GM23248 (cell line): ENCODE measurements around the gene METTL14. TPM values are rescaled to one million over a fixed set of nuclear protein-coding genes. Genes with fewer than 3 reads are reported as not detected.

Experiments
- DNase-seq: peaks from one replicate; pipeline ENCODE4 v3.0.0-alpha.2; 2015
- H2AFZ ChIP-seq: fragments of 200-600 bp; sonication (generic); 2 replicates; pipeline ENCODE4 v1.6.1; 2016; ENCODE audit warnings: antibody characterized with exemption
- H3F3A ChIP-seq: fragments of 200-600 bp; sonication (generic); 2 replicates; pipeline ENCODE4 v1.6.1; 2016; ENCODE audit warnings: mild to moderate bottlenecking, antibody characterized with exemption, mixed run types; ENCODE audit not compliant: insufficient read depth
- H3K27ac ChIP-seq: fragments of 200-600 bp; sonication (generic); 2 replicates; pipeline ENCODE4 v1.5.1; 2016; ENCODE audit warnings: mild to moderate bottlenecking
- H3K27me3 ChIP-seq: fragments of 200-600 bp; sonication (generic); replicated peaks from 2 replicates; pipeline ENCODE4 v1.6.1; 2016; ENCODE audit warnings: mild to moderate bottlenecking; ENCODE audit not compliant: insufficient read depth
- H3K36me3 ChIP-seq: fragments of 200-600 bp; sonication (generic); 2 replicates; pipeline ENCODE4 v1.6.1; 2016; ENCODE audit warnings: low read depth, mild to moderate bottlenecking
- H3K4me1 ChIP-seq: fragments of 200-600 bp; sonication (generic); 2 replicates; pipeline ENCODE4 v1.6.1; 2016; ENCODE audit warnings: mild to moderate bottlenecking; ENCODE audit not compliant: insufficient read depth
- H3K4me2 ChIP-seq: fragments of 200-600 bp; sonication (generic); one replicate; pipeline ENCODE4 v1.6.1; 2016; ENCODE audit warnings: mild to moderate bottlenecking; ENCODE audit not compliant: unreplicated experiment
- H3K4me3 ChIP-seq: fragments of 200-600 bp; sonication (generic); 2 replicates; pipeline ENCODE4 v1.5.1; 2016; ENCODE audit warnings: mild to moderate bottlenecking
- H3K79me2 ChIP-seq: fragments of 200-600 bp; sonication (generic); 2 replicates; pipeline ENCODE4 v1.6.1; 2016; ENCODE audit warnings: mild to moderate bottlenecking; ENCODE audit not compliant: insufficient read depth
- H3K9ac ChIP-seq: fragments of 200-600 bp; sonication (generic); 2 replicates; pipeline ENCODE4 v1.6.1; 2016; ENCODE audit warnings: mild to moderate bottlenecking
- H3K9me2 ChIP-seq: fragments of 200-600 bp; sonication (generic); 2 replicates; pipeline ENCODE4 v1.6.1; 2016; ENCODE audit warnings: mixed run types, mild to moderate bottlenecking, moderate library complexity; ENCODE audit not compliant: insufficient read depth
- H3K9me3 ChIP-seq: fragments of 200-600 bp; sonication (generic); one replicate; pipeline ENCODE4 v1.6.1; 2017; ENCODE audit warnings: low read depth
- H4K20me1 ChIP-seq: fragments of 200-600 bp; sonication (generic); 2 replicates; pipeline ENCODE4 v1.6.0; 2016; ENCODE audit not compliant: insufficient read depth
- EZH2 ChIP-seq: fragments of 200-600 bp; sonication (generic); IDR thresholded peaks from 2 replicates; pipeline ENCODE4 v1.6.1; 2018; ENCODE audit warnings: antibody characterized with exemption, mild to moderate bottlenecking; ENCODE audit not compliant: insufficient read depth, poor library complexity, severe bottlenecking
- EZH2phosphoT487 ChIP-seq: fragments of 200-600 bp; sonication (generic); IDR thresholded peaks from 2 replicates; pipeline ENCODE4 v1.6.1; 2018; ENCODE audit warnings: antibody characterized with exemption, moderate library complexity, mild to moderate bottlenecking, low read depth; ENCODE audit not compliant: insufficient read depth
- WGBS, 2 experiments: methylation state at CpG; one replicate each; pipeline ENCODE4 v1.1.6; 2015 to 2017; ENCODE audit warnings: low lambda C conversion rate in 2 of 2, low coverage in 1 of 2; ENCODE audit errors: missing lambda C conversion rate in 2 of 2; 5-methylcytosine and 5-hydroxymethylcytosine counted together
- in situ Hi-C: fragments of 300-500 bp; cut with MboI; formaldehyde crosslinking; loops from 2 replicates; pipeline ENCODE4 v1.15.0; 2020
- polyA plus RNA-seq: library from polyadenylated mRNA; unstranded; fragments of >200 nt; fragmentation: Nextera tagmentation; extraction: Ambion mirVana; gene quantifications from 2 replicates; pipeline ENCODE4 v1.2.1, GENCODE V29; 2016
- total RNA-seq: library from RNA; depleted of rRNA; stranded (reverse); fragments of >200 nt; shearing (Covaris generic); gene quantifications from 2 replicates; pipeline ENCODE4 v1.2.3, GENCODE V29; 2014

METTL14 gene
- total and polyA plus RNA-seq, 2 experiments from 2014 or later = 21.9 to 38.9 TPM

- peaks cover 8% of the 10 kb centered on the region; the same call in 1 of the 2 replicates for H3K79me2 ChIP-seq
- no peak overlapping the region for H3K27ac ChIP-seq
- H3F3A ChIP-seq = peaks cover 80% of the 10 kb centered on the region
- no peaks in the 10 kb centered on the region for H4K20me1 ChIP-seq
- TF ChIP-seq EZH2phosphoT487 (no peak), EZH2 (no peak)
- no peaks in the 10 kb centered on the region for H3K9me2 ChIP-seq
- no peak for DNase-seq
- no peaks in the 10 kb centered on the region for H3K4me1 ChIP-seq
- H3K4me2 ChIP-seq = no peak overlapping the region
- 82 to 89% methylated on average over 4 of the region's 4 CpGs for WGBS, 2 experiments
- H3K9ac ChIP-seq = no peak overlapping the region
- H3K4me3 ChIP-seq = no peak overlapping the region
- H3K9me3 ChIP-seq = no peaks in the 10 kb centered on the region
- peaks cover 47% of the 10 kb centered on the region for H3K36me3 ChIP-seq
- in situ Hi-C loops = no loop called here
- no peak overlapping the region for H2AFZ ChIP-seq
- H3K27me3 ChIP-seq = no peaks in the 10 kb centered on the region
Measured at GRCh38 chr4:118718511-118719170, 33.4 kb downstream of the METTL14 start.

- Histone ChIP-seq H4K20me1 (no peaks in the 10 kb centered on the region), H3K4me2 (no peak overlapping the region), H3K9ac (no peak overlapping the region), H3K27me3 (no peaks in the 10 kb centered on the region), H3K9me3 (no peaks in the 10 kb centered on the region), H3K79me2 (peaks cover 30% of the 10 kb centered on the region), H3K36me3 (peaks cover 69% of the 10 kb centered on the region), H3K27ac (no peak overlapping the region), H2AFZ (no peak overlapping the region), H3F3A (peaks cover 70% of the 10 kb centered on the region), H3K4me3 (no peak overlapping the region), H3K9me2 (no peaks in the 10 kb centered on the region), H3K4me1 (no peaks in the 10 kb centered on the region)
- TF ChIP-seq EZH2phosphoT487 (no peak), EZH2 (no peak)
- 93 to 100% methylated on average over 1 of the region's 1 CpG for WGBS, 2 experiments
- DNase-seq = no peak
- in situ Hi-C loops = no loop called here
Measured at GRCh38 chr4:118721752-118722151, 36.6 kb downstream of the METTL14 start.

- TF ChIP-seq EZH2phosphoT487 (no peak), EZH2 (no peak)
- no peak overlapping the region for H3K9ac ChIP-seq
- peaks cover 11% of the 10 kb centered on the region for H3K4me1 ChIP-seq
- H2AFZ ChIP-seq = no peak overlapping the region
- DNase-seq = no peak
- peaks cover 82% of the 10 kb centered on the region for H3K36me3 ChIP-seq
- peaks cover 42% of the 10 kb centered on the region for H3K79me2 ChIP-seq
- H3K9me2 ChIP-seq = no peaks in the 10 kb centered on the region
- H3K27ac ChIP-seq = no peak overlapping the region
- H3K4me2 ChIP-seq = no peak overlapping the region
- 96 to 97% methylated on average over 3 of the region's 3 CpGs for WGBS, 2 experiments
- no peaks in the 10 kb centered on the region for H4K20me1 ChIP-seq
- no peaks in the 10 kb centered on the region for H3K9me3 ChIP-seq
- H3F3A ChIP-seq = peaks cover 68% of the 10 kb centered on the region
- in situ Hi-C loops = no loop called here
- H3K4me3 ChIP-seq = no peak overlapping the region
- H3K27me3 ChIP-seq = no peaks in the 10 kb centered on the region
Measured at GRCh38 chr4:118723369-118723768, 38.2 kb downstream of the METTL14 start.

GRCh38 chr4:118727360-118727759 is 42.2 kb downstream of the METTL14 start:
- no peak for TF ChIP-seq EZH2
- no peak for TF ChIP-seq EZH2phosphoT487
- peaks cover 72% of the 10 kb centered on the region for H3F3A ChIP-seq
- H3K27me3 ChIP-seq = no peaks in the 10 kb centered on the region
- no peak overlapping the region for H3K4me3 ChIP-seq
- peaks cover 72% of the 10 kb centered on the region for H3K36me3 ChIP-seq
- H3K4me1 ChIP-seq = peaks cover 50% of the 10 kb centered on the region
- in situ Hi-C loops = no loop called here
- no peaks in the 10 kb centered on the region for H3K9me3 ChIP-seq
- no peak overlapping the region for H3K4me2 ChIP-seq
- WGBS, 2 experiments = 44 to 47% methylated on average over 1 of the region's 1 CpG
- peaks cover 46% of the 10 kb centered on the region for H3K79me2 ChIP-seq
- H3K9ac ChIP-seq = no peak overlapping the region
- no peak overlapping the region for H2AFZ ChIP-seq
- DNase-seq = peak; percentile 27
- no peaks in the 10 kb centered on the region for H4K20me1 ChIP-seq
- H3K9me2 ChIP-seq = no peaks in the 10 kb centered on the region
- peak overlapping the region; percentile 82 for H3K27ac ChIP-seq
